GM12801 (cell line): Measurements from ENCODE around the gene VWF.

ENCODE experiments used
- CTCF ChIP-seq: IDR thresholded peaks from one replicate; pipeline ENCODE4 v1.5.1; 2011; ENCODE audit warnings: control low read depth; ENCODE audit not compliant: insufficient read length; ENCODE audit errors: extremely low read depth

VWF gene

GRCh38 chr12:5972387-5972786, 152.1 kb downstream of the VWF start:
- TF ChIP-seq CTCF: no peak

GRCh38 chr12:5971194-5971850, 153.1 kb downstream of the VWF start:
- no peak for TF ChIP-seq CTCF

GRCh38 chr12:5969974-5970690, 154.3 kb downstream of the VWF start:
- no peak for TF ChIP-seq CTCF

- no peak for TF ChIP-seq CTCF
Measured at GRCh38 chr12:5969156-5969973, 155.1 kb downstream of the VWF start.

- TF ChIP-seq CTCF: no peak
Measured at GRCh38 chr12:5967645-5968415, 156.6 kb downstream of the VWF start.

- TF ChIP-seq CTCF: no peak
Measured at GRCh38 chr12:5966486-5967095, 157.9 kb downstream of the VWF start.

- no peak for TF ChIP-seq CTCF
Measured at GRCh38 chr12:5965950-5966383, 158.5 kb downstream of the VWF start.
